Fibroblast of the conjunctiva (primary cell): ENCODE data around the gene GRIN2C.
A peak's percentile ranks its signal among the peaks of the same experiment; 100 is the strongest.

Source experiments
- DNase-seq: peaks from one replicate; pipeline ENCODE4 v3.0.0-alpha.2; 2010; ENCODE audit warnings: low read depth

GRIN2C gene

DNA sequence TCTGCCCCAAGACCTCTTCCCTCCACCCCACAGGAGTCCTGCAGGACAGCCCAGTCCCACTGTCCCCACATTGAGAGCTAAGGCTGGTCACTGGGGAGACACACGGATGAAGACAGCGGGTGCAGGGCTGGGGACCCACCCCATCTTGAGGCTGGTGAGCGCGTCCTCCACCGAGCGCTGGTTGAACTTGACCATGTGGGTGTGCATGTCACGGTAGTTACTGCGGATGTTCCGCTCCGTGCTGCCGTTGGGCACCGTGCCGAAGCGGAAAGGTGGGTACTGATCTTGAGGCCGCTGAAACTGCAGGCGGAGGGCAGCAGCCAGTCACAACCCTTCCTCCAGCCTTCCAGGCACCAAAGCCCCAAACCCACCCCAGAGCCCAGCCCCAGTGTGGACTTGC is 13.1 kb downstream of the GRIN2C start:
- no peak for DNase-seq

GRCh38 chr17:74843352-74843627 is 16.4 kb downstream of the GRIN2C start:
- DNase-seq = no peak

DNA sequence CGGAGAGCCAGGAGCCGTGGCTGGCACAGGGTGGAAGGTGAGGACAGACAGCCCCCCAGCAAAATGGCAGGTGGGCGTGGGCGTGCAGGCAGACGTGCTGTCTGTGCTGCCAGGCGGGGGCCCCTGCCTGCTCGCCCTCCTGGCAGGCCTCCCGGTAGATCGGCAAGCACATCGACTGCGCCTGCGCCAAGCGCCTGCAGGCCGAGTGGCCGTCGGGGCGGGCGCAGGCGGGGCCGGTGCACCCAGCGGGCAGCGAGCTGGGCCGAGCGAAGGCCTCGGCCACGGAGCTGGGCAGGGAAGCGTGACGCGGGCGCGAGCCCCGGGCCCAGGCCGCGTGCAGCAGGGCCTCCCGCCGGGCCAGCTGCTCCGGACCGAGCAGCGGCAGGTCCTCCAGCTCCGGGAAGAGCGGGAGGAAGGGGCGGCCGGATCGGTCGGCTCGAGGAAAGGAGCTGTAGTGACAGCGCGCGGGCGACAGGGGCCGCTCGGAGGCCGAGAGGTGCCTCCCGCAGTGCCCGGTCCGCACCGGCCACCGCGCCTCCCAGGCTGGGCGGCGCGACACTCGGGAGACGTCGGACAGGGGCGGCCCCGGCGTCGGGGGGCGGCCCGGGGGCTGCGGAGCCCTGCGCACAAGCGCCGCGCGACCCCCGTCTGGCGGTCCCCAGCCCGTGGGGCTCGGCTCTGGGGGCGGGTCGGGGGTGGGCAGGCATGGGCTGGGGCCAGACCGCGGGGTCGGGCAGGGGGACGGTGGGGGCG is 16.9 kb downstream of the GRIN2C start:
- DNase-seq = peak; percentile 47

DNA sequence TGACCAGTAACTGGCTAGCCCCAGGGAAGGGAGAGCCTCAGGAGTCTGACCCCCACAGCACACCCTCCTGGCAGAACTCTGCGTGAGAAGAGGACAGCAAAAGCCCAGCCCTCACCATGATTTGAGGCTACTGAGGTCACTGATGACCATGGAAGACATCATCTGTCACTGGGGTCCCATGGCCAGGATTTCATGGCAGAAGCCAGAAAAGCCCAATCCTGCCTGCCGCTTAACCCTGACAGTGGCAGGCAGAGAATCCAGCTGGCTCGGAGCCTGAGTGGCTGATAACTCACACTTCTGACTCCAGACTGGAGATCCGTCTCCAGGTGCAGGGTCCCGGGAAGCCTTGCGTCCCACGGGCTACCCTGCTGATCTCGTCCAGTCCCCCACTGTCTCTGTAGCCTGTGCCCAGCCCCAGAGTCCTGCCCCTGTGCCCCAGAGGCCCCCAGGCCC is 17.5 kb downstream of the GRIN2C start:
- DNase-seq = no peak

- peak; percentile 8 for DNase-seq
Measured at GRCh38 chr17:74840989-74841666, 18.6 kb downstream of the GRIN2C start.

- DNase-seq = no peak
Measured at GRCh38 chr17:74839990-74840852, 19.5 kb downstream of the GRIN2C start.

DNA sequence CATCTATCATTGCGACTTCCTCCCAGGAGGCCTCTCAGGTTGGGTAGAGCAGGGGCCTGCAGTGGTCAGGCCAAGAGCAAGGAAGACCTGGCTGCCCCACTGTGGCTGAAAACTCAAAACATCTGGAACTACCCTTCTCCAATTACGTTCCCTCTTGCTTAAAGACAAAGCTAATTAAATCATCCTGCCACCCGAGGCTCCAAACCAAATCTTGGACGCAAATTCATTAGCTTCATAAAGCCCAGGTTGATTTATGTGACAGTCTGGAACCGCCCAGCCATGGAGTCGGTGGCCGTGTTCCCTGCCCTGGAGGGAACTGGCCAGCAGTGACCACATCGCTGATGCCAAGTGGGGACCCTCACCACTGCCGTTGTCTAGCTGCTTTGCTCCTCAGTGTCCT is 21.4 kb downstream of the GRIN2C start:
- DNase-seq = no peak

DNA sequence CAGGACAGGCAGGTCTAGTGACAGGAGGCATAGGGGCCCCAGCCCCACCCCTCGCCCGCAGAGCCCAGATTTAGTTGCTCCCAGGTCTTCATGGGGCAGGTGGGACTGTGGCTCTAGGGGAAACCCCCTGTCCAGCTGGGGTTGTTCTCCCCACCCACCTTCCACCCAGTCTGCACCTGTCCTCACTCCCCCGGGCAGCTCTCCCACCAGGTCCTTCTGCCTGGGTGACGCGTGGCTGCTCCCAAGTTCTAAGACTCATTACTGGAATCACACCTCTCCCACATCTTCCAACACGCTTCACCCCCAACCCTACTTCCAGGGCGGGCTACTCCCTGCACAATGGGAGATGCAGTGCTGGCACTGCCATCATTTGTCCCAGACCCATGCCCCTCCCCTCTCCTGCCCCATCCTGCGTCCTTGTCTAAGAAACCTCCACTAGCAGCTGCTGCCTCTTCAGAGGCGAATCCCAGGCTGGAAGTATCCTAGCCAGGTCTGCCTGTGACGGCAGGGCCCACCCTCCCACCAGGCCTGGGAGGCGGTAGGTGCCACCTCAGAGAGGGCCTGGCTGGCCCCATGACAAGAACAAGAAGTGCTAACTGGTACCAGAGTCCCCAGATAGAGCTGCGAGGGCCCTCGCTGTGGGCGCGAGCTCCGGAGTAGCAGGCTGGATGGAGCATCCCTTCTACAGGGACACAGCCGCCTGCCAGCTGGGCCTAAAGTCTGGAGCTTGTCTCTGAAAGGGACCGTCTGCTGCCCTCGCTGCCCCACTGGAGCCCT is 22.8 kb downstream of the GRIN2C start:
- no peak for DNase-seq

- no peak for DNase-seq
Measured at GRCh38 chr17:74836191-74836590, 23.5 kb downstream of the GRIN2C start.

DNA sequence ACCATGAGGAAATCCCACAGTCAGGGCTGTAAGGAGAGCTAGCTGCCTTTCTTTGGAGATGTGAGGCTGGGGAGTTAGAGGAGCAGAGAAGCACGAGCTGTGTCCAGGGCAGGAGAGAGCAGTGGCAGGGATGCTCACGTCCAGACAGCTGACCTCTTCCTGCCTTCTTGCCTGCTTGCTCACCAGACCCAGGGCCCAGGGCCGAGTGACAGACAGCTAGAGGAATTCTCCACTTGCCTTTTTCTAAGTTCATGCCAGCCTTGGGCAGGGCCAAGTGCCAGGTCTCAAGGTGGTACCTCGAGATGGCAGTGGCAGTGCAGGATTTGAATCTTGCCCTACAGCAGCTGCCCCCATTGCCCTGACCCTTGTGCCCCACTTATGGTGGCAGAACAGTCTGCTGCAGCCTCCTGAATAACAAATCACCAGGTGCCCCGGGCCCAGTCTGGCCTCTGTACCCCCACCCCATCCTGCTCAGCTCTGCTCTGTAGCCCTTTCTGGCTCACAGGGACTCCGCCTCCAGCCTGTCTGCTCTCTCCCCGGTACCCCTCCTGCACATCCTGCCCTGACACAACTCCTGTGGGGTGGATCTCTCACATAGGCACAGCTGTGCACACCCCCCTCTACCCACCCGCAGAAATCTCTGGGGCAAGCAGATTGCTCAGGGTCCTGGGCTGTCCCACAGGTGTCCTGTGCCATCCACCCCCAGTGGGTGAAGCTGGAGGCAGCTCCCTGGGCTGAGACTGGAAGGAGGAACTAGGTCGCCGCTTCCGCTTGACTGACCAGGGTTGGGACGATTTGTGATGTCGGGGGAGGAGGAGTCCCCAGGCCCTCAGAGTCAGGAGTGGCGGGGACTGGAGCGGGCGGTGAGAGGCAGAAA is 25.9 kb downstream of the GRIN2C start:
- DNase-seq = no peak

GRCh38 chr17:74832421-74832820 is 27.3 kb downstream of the GRIN2C start:
- DNase-seq = no peak

DNA sequence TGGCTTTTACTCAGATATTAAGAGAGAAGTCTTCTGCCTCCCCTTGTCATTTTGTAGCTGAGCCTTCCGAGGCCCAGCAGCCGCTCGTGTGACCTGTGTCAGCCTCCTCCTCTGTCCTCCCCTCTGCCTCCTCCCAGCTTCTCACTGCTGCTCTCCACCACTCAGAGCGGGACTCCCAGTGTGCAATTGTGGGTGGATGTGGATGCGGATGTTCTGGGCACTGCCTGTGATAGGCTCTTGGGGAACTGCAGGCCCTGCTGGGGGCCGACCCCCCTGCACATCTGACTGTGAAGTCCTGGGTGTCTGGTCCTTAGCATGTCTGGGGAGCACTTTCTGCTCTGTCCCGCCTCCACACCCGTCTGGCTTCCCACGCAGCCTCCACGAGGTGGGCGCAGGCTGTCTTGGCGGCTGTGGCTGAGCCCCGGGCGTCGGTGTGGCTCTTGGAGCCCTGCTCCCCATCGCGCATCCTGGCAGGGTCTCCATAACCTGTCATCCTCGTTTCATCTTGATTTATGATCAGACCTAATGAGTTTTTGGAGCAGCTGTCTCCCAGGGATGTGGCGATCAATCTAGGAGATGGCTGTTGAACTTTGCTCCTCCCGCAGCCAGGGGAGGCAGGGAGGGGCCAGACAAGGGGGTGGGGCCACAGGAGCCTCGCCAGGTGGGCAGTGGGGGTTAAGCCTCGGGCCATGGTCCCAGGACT is 28.1 kb downstream of the GRIN2C start:
- DNase-seq = no peak

GRCh38 chr17:74830861-74831260 is 28.8 kb downstream of the GRIN2C start:
- no peak for DNase-seq

GRCh38 chr17:74827800-74828199 is 31.9 kb downstream of the GRIN2C start:
- DNase-seq = no peak

GRCh38 chr17:74825952-74826719 is 33.5 kb downstream of the GRIN2C start:
- DNase-seq = no peak

GRCh38 chr17:74824961-74825627 is 34.6 kb downstream of the GRIN2C start:
- DNase-seq = no peak

DNA sequence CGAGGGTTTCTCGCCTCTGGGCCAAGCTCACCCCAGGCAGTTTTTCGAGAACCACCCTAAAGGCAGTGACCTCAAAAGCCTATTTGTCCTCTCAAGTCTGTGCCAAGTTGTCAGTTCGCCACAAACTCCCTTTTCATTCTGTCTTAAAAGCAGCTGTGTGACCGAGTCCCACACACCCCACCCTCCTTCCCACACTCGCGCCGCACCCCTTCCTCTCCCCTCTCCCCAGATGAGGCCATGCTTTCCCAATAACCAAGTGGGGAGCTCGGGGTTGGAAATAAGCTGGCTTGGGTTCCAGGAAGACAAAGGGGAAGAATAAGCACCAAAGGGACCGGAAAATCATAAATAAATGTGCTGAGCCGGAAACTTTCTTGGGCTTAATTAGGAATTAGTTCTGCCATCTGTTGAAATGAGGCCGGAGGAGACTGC is 36.7 kb downstream of the GRIN2C start:
- no peak for DNase-seq

- no peak for DNase-seq
Measured at GRCh38 chr17:74822335-74822938, 37.2 kb downstream of the GRIN2C start.
